Measurements from ENCODE around the gene CNTN4. TPM values are rescaled to one million over a fixed set of nuclear protein-coding genes. Genes with fewer than 3 reads are reported as not detected.

Gene CNTN4
- total and polyA plus RNA-seq, 2 of the 8 experiments (the other 6 are each of a cell fraction or from before 2014, with no cell fraction given) = 0.41 to 2.2 TPM

- TF ChIP-seq SIN3A (conservative IDR thresholded peaks at IDR 0.05 in 1 of 2, IDR thresholded peaks at IDR 0.05 in 1 of 2; ENCODE audit: low read depth in 1 of 2, low read length in 2 of 2) (no peak), ZNF274 (IDR thresholded peaks at IDR 0.05; ENCODE audit: borderline replicate concordance, extremely low read depth, low read length) (no peak), SIX5 (IDR thresholded peaks at IDR 0.05; ENCODE audit: low read depth, low read length) (no peak), FOSL1 (IDR thresholded peaks at IDR 0.05; ENCODE audit: insufficient read depth, low read depth, low read length) (no peak), CTBP2 (IDR thresholded peaks at IDR 0.05; ENCODE audit: borderline replicate concordance, insufficient read depth, insufficient read length, low read length) (no peak), KDM1A (IDR thresholded peaks at IDR 0.05; ENCODE audit: borderline replicate concordance, low read length) (no peak)
Observed at GRCh38 chr3:2657971-2658370, 559.3 kb downstream of the CNTN4 start (continued).
